ENCODE data around the gene EPS15. TPM values are rescaled to one million over a fixed set of nuclear protein-coding genes. Genes with fewer than 3 reads are reported as not detected.
A peak's percentile ranks its signal among the peaks of the same experiment; 100 is the strongest.

Gene EPS15
- polyA plus RNA-seq, 1 of the 3 experiments (the other 2 are of a cell fraction) = 17.0 TPM

GRCh38 chr1:51509773-51510172 lies 9.3 kb downstream of the EPS15 start:
- Histone ChIP-seq H3K4me1 (ENCODE audit: control insufficient read depth in 1 of 2, insufficient read depth in 2 of 2, low read depth in 1 of 2, low read length in 1 of 2) (peaks cover 0 to 19% of the 10 kb centered on the region in 2 experiments; a peak in 3 of 4 replicates), H3K4me3 (ENCODE audit: low read depth in 2 of 2, low read length in 1 of 2) (no peak overlapping the region), H2AFZ (ENCODE audit: low read depth) (no peak overlapping the region), H3K79me2 (ENCODE audit: insufficient read depth) (peaks cover 98% of the 10 kb centered on the region), H3K9me2 (no peaks in the 10 kb centered on the region), H3K4me2 (no peak overlapping the region), H4K20me1 (ENCODE audit: insufficient read depth) (peaks cover 51% of the 10 kb centered on the region), H3K9me3 (no peaks in the 10 kb centered on the region), H3K9ac (no peak overlapping the region), H3K36me3 (replicated peaks in 1 of 2; ENCODE audit: control insufficient read depth in 1 of 2, insufficient read depth in 2 of 2, low read length in 1 of 2) (peaks cover 0 to 13% of the 10 kb centered on the region in 2 experiments), H3F3A (replicated peaks; ENCODE audit: insufficient read depth) (peaks cover 20% of the 10 kb centered on the region), H3K27me3 (ENCODE audit: insufficient read depth) (no peaks in the 10 kb centered on the region), H3K27ac (ENCODE audit: low read depth in 2 of 2, low read length in 1 of 2) (no peak overlapping the region)
- WGBS (ENCODE audit: low lambda C conversion rate) = 87% methylated on average over 2 of the region's 2 CpGs
- CTCF ChIA-PET = no interaction called here
- POLR2A ChIA-PET = no interaction called here
- TF ChIP-seq EP300 (IDR thresholded peaks at IDR 0.05; ENCODE audit: borderline replicate concordance in 1 of 2, low read depth in 1 of 2, low read length in 1 of 2) (no peak), NRF1 (IDR thresholded peaks at IDR 0.05; ENCODE audit: low read depth, low read length) (no peak), FOSL2 (IDR thresholded peaks at IDR 0.05; ENCODE audit: borderline replicate concordance, low read depth) (no peak), NFIC (IDR thresholded peaks at IDR 0.05; ENCODE audit: borderline replicate concordance) (no peak)
- DNase-seq = no peak

- no peak overlapping the region; the same call in 1 of the 2 replicates for H3K9ac ChIP-seq
- no peak overlapping the region for H2AFZ ChIP-seq (ENCODE audit: low read depth)
- WGBS (ENCODE audit: low lambda C conversion rate) = 41% methylated on average over 3 of the region's 3 CpGs
- peaks cover 0 to 40% of the 10 kb centered on the region in 2 experiments for H3K36me3 ChIP-seq (replicated peaks in 1 of 2; ENCODE audit: control insufficient read depth in 1 of 2, insufficient read depth in 2 of 2, low read length in 1 of 2)
- no peaks in the 10 kb centered on the region for H3K9me3 ChIP-seq
- H3K4me1 ChIP-seq (ENCODE audit: control insufficient read depth in 1 of 2, insufficient read depth in 2 of 2, low read depth in 1 of 2, low read length in 1 of 2) = peaks cover 0 to 16% of the 10 kb centered on the region in 2 experiments; a peak in 2 of 4 replicates
- no peak for DNase-seq
- H4K20me1 ChIP-seq (ENCODE audit: insufficient read depth) = peaks cover 22% of the 10 kb centered on the region
- peak overlapping the region; percentile 5 to 15; a peak in 2 of 4 replicates for H3K4me3 ChIP-seq (ENCODE audit: low read depth in 2 of 2, low read length in 1 of 2)
- H3K79me2 ChIP-seq (ENCODE audit: insufficient read depth) = peaks cover 98% of the 10 kb centered on the region
- peak overlapping the region; percentile 34; the same call in 1 of the 2 replicates for H3K4me2 ChIP-seq
- no peaks in the 10 kb centered on the region for H3K27me3 ChIP-seq (ENCODE audit: insufficient read depth)
- H3K27ac ChIP-seq (ENCODE audit: low read depth in 2 of 2, low read length in 1 of 2) = peak overlapping the region; percentile 56 to 61; a peak in 3 of 4 replicates
- H3F3A ChIP-seq (replicated peaks; ENCODE audit: insufficient read depth) = peaks cover 16% of the 10 kb centered on the region
- no peaks in the 10 kb centered on the region for H3K9me2 ChIP-seq
- ChIA-PET POLR2A (no interaction called here), CTCF (interaction anchor here (0.7 kb wide), 1 partner anchor 260 kb away, joined by 5 read pairs; no protein-coding TSS in a partner anchor)
- TF ChIP-seq FOXM1 (IDR thresholded peaks at IDR 0.05; ENCODE audit: low read depth) = no peak
- TF ChIP-seq FOSL2 (IDR thresholded peaks at IDR 0.05; ENCODE audit: borderline replicate concordance, low read depth) = peak; percentile 15; the same call in 1 of the 2 replicates
- TF ChIP-seq POLR2AphosphoS5 (IDR thresholded peaks at IDR 0.05; ENCODE audit: low read depth, low read length) = no peak; the same call in 1 of the 2 replicates
- TF ChIP-seq TEAD4 (IDR thresholded peaks at IDR 0.05; ENCODE audit: borderline replicate concordance, insufficient read depth) = no peak
- TF ChIP-seq USF1 (IDR thresholded peaks at IDR 0.05; ENCODE audit: borderline replicate concordance, low read depth) = no peak
- TF ChIP-seq GABPA (IDR thresholded peaks at IDR 0.05; ENCODE audit: low read depth) = no peak
- no peak for TF ChIP-seq ELF1 (IDR thresholded peaks at IDR 0.05)
- TF ChIP-seq RXRA (IDR thresholded peaks at IDR 0.05; ENCODE audit: borderline replicate concordance, low read depth) = 0 out of 2 replicates have a peak, but pooled peaks have one; percentile 5
- no peak for TF ChIP-seq TAF1 (IDR thresholded peaks at IDR 0.05; ENCODE audit: borderline replicate concordance, low read depth, low read length)
- peak; percentile 30; the same call in 1 of the 2 replicates for TF ChIP-seq PBX3 (IDR thresholded peaks at IDR 0.05)
- no peak for TF ChIP-seq IRF3 (IDR thresholded peaks at IDR 0.05; ENCODE audit: low read depth, low read length)
- no peak for TF ChIP-seq EP300 (IDR thresholded peaks at IDR 0.05; ENCODE audit: borderline replicate concordance in 1 of 2, low read depth in 1 of 2, low read length in 1 of 2)
- TF ChIP-seq YY1 (IDR thresholded peaks at IDR 0.05; ENCODE audit: low read depth) = peak; percentile 32; the same call in 1 of the 2 replicates
- TF ChIP-seq SIN3A (IDR thresholded peaks at IDR 0.05; ENCODE audit: borderline replicate concordance, low read depth, low read length) = peak; percentile 56; the same call in 1 of the 2 replicates
- TF ChIP-seq EZH2phosphoT487 (IDR thresholded peaks at IDR 0.05; ENCODE audit: borderline replicate concordance, low read depth) = no peak
- no peak for TF ChIP-seq GATA2 (CRISPR knock-in tag; IDR thresholded peaks at IDR 0.05)
- TF ChIP-seq RAD21 (IDR thresholded peaks at IDR 0.05; ENCODE audit: low read length) = no peak
- no peak for TF ChIP-seq ZBTB33 (IDR thresholded peaks at IDR 0.05; ENCODE audit: borderline replicate concordance, low read depth)
- TF ChIP-seq NRF1 (IDR thresholded peaks at IDR 0.05; ENCODE audit: low read depth, low read length) = no peak
- no peak for TF ChIP-seq SMC3 (IDR thresholded peaks at IDR 0.05; ENCODE audit: low read depth, low read length)
- TF ChIP-seq JUND (IDR thresholded peaks at IDR 0.05) = peak; percentile 78
- no peak for TF ChIP-seq MEF2A (IDR thresholded peaks at IDR 0.05; ENCODE audit: borderline replicate concordance, low read depth)
- no peak for TF ChIP-seq RFX5 (IDR thresholded peaks at IDR 0.05; ENCODE audit: low read length)
- TF ChIP-seq NFIC (IDR thresholded peaks at IDR 0.05; ENCODE audit: borderline replicate concordance) = peak; percentile 89
Measured at GRCh38 chr1:51506537-51506936, 12.5 kb downstream of the EPS15 start.

All from SK-N-SH (cell line).